ENCODE measurements around the gene SLC26A8.
"Not testable (repeated sequence)": the region's sequence is repeated elsewhere in the genome, so short reads cannot be mapped to it uniquely, and the experiment has no call there.

The SLC26A8 gene

DNA sequence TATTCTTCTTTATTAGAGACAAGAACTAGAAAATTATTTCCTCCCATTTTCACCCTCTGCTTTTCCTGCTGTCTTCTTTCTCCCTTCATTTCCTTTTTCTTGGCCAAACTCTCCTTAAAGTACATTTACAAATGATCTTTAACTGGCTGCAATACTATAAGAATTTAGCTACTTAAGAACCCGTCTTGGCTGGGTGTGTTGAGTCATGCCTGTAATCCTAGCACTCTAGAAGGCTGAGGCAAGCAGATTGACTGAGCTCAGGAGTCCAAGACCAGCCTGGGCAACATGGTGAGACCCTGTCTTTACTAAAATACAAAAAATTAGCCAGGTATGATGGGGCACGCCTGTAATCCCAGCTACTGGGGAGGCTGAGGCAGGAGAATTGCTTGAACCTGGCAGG lies 64.3 kb downstream of the SLC26A8 start:
- H3K27ac ChIP-seq (ENCODE audit: low read length) = no peak overlapping the region
- H3K4me3 ChIP-seq (ENCODE audit: low read length) = no peak overlapping the region
- H3K9me3 ChIP-seq (ENCODE audit: control insufficient read depth, low read depth, low read length) = no peaks in the 10 kb centered on the region
- H3K27me3 ChIP-seq (ENCODE audit: control insufficient read depth, insufficient read depth, low read length) = no peaks in the 10 kb centered on the region
- no peaks in the 10 kb centered on the region for H3K4me1 ChIP-seq (ENCODE audit: control insufficient read depth, low read depth, low read length)
- no peak overlapping the region for H3K9ac ChIP-seq (ENCODE audit: low read length)
- H3K36me3 ChIP-seq (ENCODE audit: control insufficient read depth, low read depth, low read length) = no peaks in the 10 kb centered on the region

GRCh38 chr6:35955970-35956369 lies 68.5 kb downstream of the SLC26A8 start:
- no peaks in the 10 kb centered on the region for H3K9me3 ChIP-seq (ENCODE audit: control insufficient read depth, low read depth, low read length)
- no peaks in the 10 kb centered on the region for H3K4me1 ChIP-seq (ENCODE audit: control insufficient read depth, low read depth, low read length)
- H3K36me3 ChIP-seq (ENCODE audit: control insufficient read depth, low read depth, low read length) = no peaks in the 10 kb centered on the region
- no peak overlapping the region for H3K9ac ChIP-seq (ENCODE audit: low read length)
- no peaks in the 10 kb centered on the region for H3K27me3 ChIP-seq (ENCODE audit: control insufficient read depth, insufficient read depth, low read length)
- no peak overlapping the region for H3K4me3 ChIP-seq (ENCODE audit: low read length)
- no peak overlapping the region for H3K27ac ChIP-seq (ENCODE audit: low read length)

DNA sequence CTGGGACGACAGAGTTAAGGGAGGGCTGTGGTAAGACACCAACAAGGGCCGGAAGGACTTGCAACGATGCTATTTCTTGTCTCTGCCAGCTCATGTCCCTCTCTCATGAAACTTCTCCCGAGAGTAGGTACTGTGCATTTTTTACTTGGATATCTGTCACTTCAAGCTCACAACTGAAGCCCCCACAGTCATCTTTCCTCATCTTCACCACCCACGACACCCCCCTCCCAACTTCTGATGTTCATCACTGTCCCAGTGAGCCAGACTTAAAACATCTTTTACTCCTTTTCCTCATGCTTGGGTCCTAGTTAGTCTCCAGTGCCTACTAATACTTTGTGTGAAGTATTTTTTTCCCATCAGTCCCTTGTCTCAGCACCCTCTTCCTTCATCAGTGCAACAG lies 68.9 kb downstream of the SLC26A8 start:
- Histone ChIP-seq H3K4me1 (ENCODE audit: control insufficient read depth, low read depth, low read length) (no peaks in the 10 kb centered on the region), H3K36me3 (ENCODE audit: control insufficient read depth, low read depth, low read length) (no peaks in the 10 kb centered on the region), H3K27ac (ENCODE audit: low read length) (no peak overlapping the region)

GRCh38 chr6:35955071-35955470 lies 69.4 kb downstream of the SLC26A8 start:
- H3K4me1 ChIP-seq (ENCODE audit: control insufficient read depth, low read depth, low read length) = no peaks in the 10 kb centered on the region
- H3K9me3 ChIP-seq (ENCODE audit: control insufficient read depth, low read depth, low read length) = no peaks in the 10 kb centered on the region
- no peak overlapping the region for H3K4me3 ChIP-seq (ENCODE audit: low read length)
- no peaks in the 10 kb centered on the region for H3K36me3 ChIP-seq (ENCODE audit: control insufficient read depth, low read depth, low read length)
- no peak overlapping the region for H3K9ac ChIP-seq (ENCODE audit: low read length)
- no peak overlapping the region for H3K27ac ChIP-seq (ENCODE audit: low read length)
- no peaks in the 10 kb centered on the region for H3K27me3 ChIP-seq (ENCODE audit: control insufficient read depth, insufficient read depth, low read length)

More for the DNA sequence above, 68.9 kb downstream of the SLC26A8 start:
- no peaks in the 10 kb centered on the region for H3K9me3 ChIP-seq (ENCODE audit: control insufficient read depth, low read depth, low read length)
- no peaks in the 10 kb centered on the region for H3K27me3 ChIP-seq (ENCODE audit: control insufficient read depth, insufficient read depth, low read length)
- no peak overlapping the region for H3K9ac ChIP-seq (ENCODE audit: low read length)
- H3K4me3 ChIP-seq (ENCODE audit: low read length) = no peak overlapping the region

DNA sequence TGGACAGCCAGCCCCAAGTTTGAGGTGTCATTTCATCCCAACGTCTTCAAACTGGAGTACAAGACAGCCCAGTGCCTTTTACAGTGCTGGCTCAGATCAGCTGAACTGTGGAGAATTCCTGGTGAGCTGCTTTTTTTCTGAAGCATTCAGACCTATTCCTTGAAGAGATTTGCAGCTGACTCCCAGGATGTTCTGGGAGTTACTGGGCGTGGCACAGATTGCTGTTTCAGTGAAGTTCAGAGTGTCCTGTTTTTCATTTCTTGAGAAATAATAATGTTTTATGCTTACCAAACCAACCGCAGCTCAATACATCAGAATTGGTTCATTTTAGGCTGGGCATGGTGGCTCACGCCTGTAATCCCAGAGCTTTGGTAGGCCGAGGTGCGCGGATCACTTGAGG lies 70.1 kb downstream of the SLC26A8 start:
- Histone ChIP-seq H3K27me3 (ENCODE audit: control insufficient read depth, insufficient read depth, low read length) (no peaks in the 10 kb centered on the region), H3K36me3 (ENCODE audit: control insufficient read depth, low read depth, low read length) (no peaks in the 10 kb centered on the region)

GRCh38 chr6:35948725-35949124 lies 75.7 kb downstream of the SLC26A8 start:
- H3K36me3 ChIP-seq (ENCODE audit: control insufficient read depth, low read depth, low read length) = no peaks in the 10 kb centered on the region
- H3K27me3 ChIP-seq (ENCODE audit: control insufficient read depth, insufficient read depth, low read length) = no peaks in the 10 kb centered on the region
- no peak overlapping the region for H3K4me3 ChIP-seq (ENCODE audit: low read length)
- no peak overlapping the region for H3K27ac ChIP-seq (ENCODE audit: low read length)
- no peaks in the 10 kb centered on the region for H3K4me1 ChIP-seq (ENCODE audit: control insufficient read depth, low read depth, low read length)
- no peak overlapping the region for H3K9ac ChIP-seq (ENCODE audit: low read length)
- no peaks in the 10 kb centered on the region for H3K9me3 ChIP-seq (ENCODE audit: control insufficient read depth, low read depth, low read length)

More for the DNA sequence above, 70.1 kb downstream of the SLC26A8 start:
- Histone ChIP-seq H3K9ac (ENCODE audit: low read length) (no peak overlapping the region), H3K4me1 (ENCODE audit: control insufficient read depth, low read depth, low read length) (no peaks in the 10 kb centered on the region), H3K4me3 (ENCODE audit: low read length) (no peak overlapping the region), H3K9me3 (ENCODE audit: control insufficient read depth, low read depth, low read length) (no peaks in the 10 kb centered on the region), H3K27ac (ENCODE audit: low read length) (no peak overlapping the region)

- no peaks in the 10 kb centered on the region for H3K27me3 ChIP-seq (ENCODE audit: control insufficient read depth, insufficient read depth, low read length)
- H3K4me3 ChIP-seq (ENCODE audit: low read length) = no peak overlapping the region
- no peak overlapping the region for H3K27ac ChIP-seq (ENCODE audit: low read length)
- H3K36me3 ChIP-seq (ENCODE audit: control insufficient read depth, low read depth, low read length) = no peaks in the 10 kb centered on the region
- no peaks in the 10 kb centered on the region for H3K9me3 ChIP-seq (ENCODE audit: control insufficient read depth, low read depth, low read length)
- H3K4me1 ChIP-seq (ENCODE audit: control insufficient read depth, low read depth, low read length) = no peaks in the 10 kb centered on the region
- H3K9ac ChIP-seq (ENCODE audit: low read length) = no peak overlapping the region
Observed at GRCh38 chr6:35945650-35946025, 78.8 kb downstream of the SLC26A8 start.

DNA sequence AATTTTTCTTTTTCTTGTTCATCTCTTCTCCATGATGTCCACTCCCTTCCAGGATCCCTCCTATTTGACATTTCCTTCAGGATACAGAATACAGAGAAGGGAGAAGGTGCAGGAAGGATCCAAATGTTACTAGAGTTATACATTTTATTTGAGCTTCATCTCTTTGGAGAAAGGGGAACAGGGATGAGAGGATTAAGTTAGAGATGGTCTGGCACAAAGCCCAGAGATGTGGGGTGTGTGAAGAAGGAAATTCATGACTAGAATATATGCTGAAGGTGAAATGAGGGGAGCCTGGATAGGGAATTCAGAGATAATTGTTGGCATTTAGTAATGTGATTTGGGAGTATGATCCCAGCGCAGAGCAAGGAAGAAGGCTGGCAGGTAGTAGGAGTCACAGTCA lies 81.1 kb downstream of the SLC26A8 start:
- Histone ChIP-seq H3K36me3 (ENCODE audit: control insufficient read depth, low read depth, low read length) (no peaks in the 10 kb centered on the region), H3K27me3 (ENCODE audit: control insufficient read depth, insufficient read depth, low read length) (no peaks in the 10 kb centered on the region), H3K9me3 (ENCODE audit: control insufficient read depth, low read depth, low read length) (no peaks in the 10 kb centered on the region)

DNA sequence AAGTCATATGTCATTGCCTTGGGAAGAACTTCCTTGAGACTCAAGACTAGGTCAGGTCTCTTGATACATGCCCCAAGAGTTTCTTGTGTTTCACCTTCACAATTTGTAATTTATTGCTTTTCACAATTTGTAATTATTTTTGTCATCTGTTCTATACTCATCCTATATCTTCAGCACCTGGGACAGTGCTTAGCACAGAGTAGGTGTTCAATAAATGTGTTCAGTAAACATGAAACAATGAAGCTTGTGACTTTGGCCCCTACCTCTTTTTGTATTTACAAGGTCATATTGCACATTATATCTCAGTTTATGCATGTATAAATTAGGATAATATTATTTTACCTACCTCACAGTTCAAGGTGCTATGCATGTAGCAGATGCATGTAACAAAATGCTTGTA lies 82.1 kb downstream of the SLC26A8 start:
- Histone ChIP-seq H3K9ac (ENCODE audit: low read length) (no peak overlapping the region), H3K36me3 (ENCODE audit: control insufficient read depth, low read depth, low read length) (no peaks in the 10 kb centered on the region), H3K9me3 (ENCODE audit: control insufficient read depth, low read depth, low read length) (no peaks in the 10 kb centered on the region), H3K4me1 (ENCODE audit: control insufficient read depth, low read depth, low read length) (no peaks in the 10 kb centered on the region), H3K4me3 (ENCODE audit: low read length) (no peak overlapping the region), H3K27ac (ENCODE audit: low read length) (no peak overlapping the region), H3K27me3 (ENCODE audit: control insufficient read depth, insufficient read depth, low read length) (no peaks in the 10 kb centered on the region)

More for the DNA sequence above, 81.1 kb downstream of the SLC26A8 start:
- H3K4me1 ChIP-seq (ENCODE audit: control insufficient read depth, low read depth, low read length) = no peaks in the 10 kb centered on the region
- no peak overlapping the region for H3K4me3 ChIP-seq (ENCODE audit: low read length)
- H3K9ac ChIP-seq (ENCODE audit: low read length) = no peak overlapping the region
- no peak overlapping the region for H3K27ac ChIP-seq (ENCODE audit: low read length)

- H3K36me3 ChIP-seq (ENCODE audit: control insufficient read depth, low read depth, low read length); H3K9ac ChIP-seq (ENCODE audit: low read length); H3K4me1 ChIP-seq (ENCODE audit: control insufficient read depth, low read depth, low read length); H3K27me3 ChIP-seq (ENCODE audit: control insufficient read depth, insufficient read depth, low read length); H3K4me3 ChIP-seq (ENCODE audit: low read length); H3K9me3 ChIP-seq (ENCODE audit: control insufficient read depth, low read depth, low read length); H3K27ac ChIP-seq (ENCODE audit: low read length): not testable (repeated sequence)
Observed at GRCh38 chr6:35941170-35941569, 83.3 kb downstream of the SLC26A8 start.

DNA sequence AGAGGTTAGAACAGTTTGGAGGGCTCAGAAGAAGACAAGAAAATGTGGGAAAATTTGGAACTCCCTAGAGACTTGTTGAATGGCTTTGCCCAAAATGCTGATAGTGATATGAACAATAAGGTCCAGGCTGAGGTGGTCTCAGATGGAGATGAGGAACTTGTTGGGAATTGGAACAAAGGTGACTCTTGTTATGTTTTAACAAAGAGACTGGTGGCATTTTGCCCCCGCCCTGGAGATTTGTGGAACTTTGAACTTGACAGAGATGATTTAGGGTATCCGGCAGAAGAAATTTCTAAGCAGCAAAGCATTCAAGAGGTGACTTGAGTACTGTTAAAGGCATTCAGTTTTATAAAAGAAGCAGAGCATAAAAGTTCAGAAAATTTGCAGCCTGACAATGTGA lies 84.4 kb downstream of the SLC26A8 start:
- H3K27me3 ChIP-seq (ENCODE audit: control insufficient read depth, insufficient read depth, low read length); H3K36me3 ChIP-seq (ENCODE audit: control insufficient read depth, low read depth, low read length); H3K4me1 ChIP-seq (ENCODE audit: control insufficient read depth, low read depth, low read length); H3K9me3 ChIP-seq (ENCODE audit: control insufficient read depth, low read depth, low read length); H3K9ac ChIP-seq (ENCODE audit: low read length); H3K4me3 ChIP-seq (ENCODE audit: low read length); H3K27ac ChIP-seq (ENCODE audit: low read length): not testable (repeated sequence)

- not testable (repeated sequence) for H3K4me3 ChIP-seq (ENCODE audit: low read length); H3K9ac ChIP-seq (ENCODE audit: low read length); H3K4me1 ChIP-seq (ENCODE audit: control insufficient read depth, low read depth, low read length); H3K36me3 ChIP-seq (ENCODE audit: control insufficient read depth, low read depth, low read length); H3K27ac ChIP-seq (ENCODE audit: low read length); H3K9me3 ChIP-seq (ENCODE audit: control insufficient read depth, low read depth, low read length); H3K27me3 ChIP-seq (ENCODE audit: control insufficient read depth, insufficient read depth, low read length)
Observed at GRCh38 chr6:35939259-35939658, 85.2 kb downstream of the SLC26A8 start.
